Effector CD4-positive, alpha-beta T cell (primary cell): ENCODE measurements around the gene BMERB1.
"Not testable (repeated sequence)": the region's sequence is repeated elsewhere in the genome, so short reads cannot be mapped to it uniquely, and the experiment has no call there.

Experiments used
- DNase-seq: peaks from one replicate; pipeline ENCODE4 v3.0.0-alpha.2; 2020
- total RNA-seq: gene quantifications from one replicate; lab custom pipeline; 2026; lab: John Stamatoyannopoulos, UW

Gene BMERB1
- total RNA-seq, result 6.0 reads per million, percentile 23 among the genes with 10 or more reads in this experiment

- peak; percentile 13 for DNase-seq
These were observed at the start of gene BMERB1 for GRCh38 chr16:15434425-15435215. Gene BMERB1, plus strand, starts transcription at chr16:15434588. Its CDS starts 66 bp downstream, at chr16:15434654.

DNA sequence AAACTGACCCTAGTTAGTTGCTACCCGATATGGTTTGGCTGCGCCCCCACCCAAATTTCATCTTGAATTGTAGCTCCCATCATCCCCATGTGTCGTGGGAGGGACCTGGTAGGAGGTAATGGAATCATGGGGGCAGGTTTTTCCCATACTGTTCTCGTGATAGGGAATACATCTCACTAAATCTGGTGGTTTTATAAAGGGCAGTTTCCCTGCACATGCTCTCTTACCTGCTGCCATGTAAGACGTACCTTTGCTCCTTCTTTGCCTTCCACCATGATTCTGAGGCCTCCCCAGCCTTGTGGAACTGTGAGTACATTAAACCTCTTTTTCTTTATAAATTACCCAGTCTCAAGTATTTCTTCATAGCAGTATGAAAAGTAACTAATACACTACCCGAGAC, 46.3 kb upstream of the BMERB1 start:
- not testable (repeated sequence) for DNase-seq

GRCh38 chr16:15389916-15390315, 44.5 kb upstream of the BMERB1 start:
- DNase-seq, result not testable (repeated sequence)

- not testable (repeated sequence) for DNase-seq
These were observed 41.4 kb upstream of the BMERB1 start for GRCh38 chr16:15393025-15393424.

GRCh38 chr16:15395631-15396508, 38.5 kb upstream of the BMERB1 start, which contains the start of gene MPV17L:
Gene MPV17L, plus strand, starts transcription at chr16:15395754. Its CDS starts 144 bp downstream, at chr16:15395898.
- DNase-seq, result not testable (repeated sequence)

GRCh38 chr16:15396509-15396829, 37.9 kb upstream of the BMERB1 start:
- DNase-seq, result not testable (repeated sequence)

DNA sequence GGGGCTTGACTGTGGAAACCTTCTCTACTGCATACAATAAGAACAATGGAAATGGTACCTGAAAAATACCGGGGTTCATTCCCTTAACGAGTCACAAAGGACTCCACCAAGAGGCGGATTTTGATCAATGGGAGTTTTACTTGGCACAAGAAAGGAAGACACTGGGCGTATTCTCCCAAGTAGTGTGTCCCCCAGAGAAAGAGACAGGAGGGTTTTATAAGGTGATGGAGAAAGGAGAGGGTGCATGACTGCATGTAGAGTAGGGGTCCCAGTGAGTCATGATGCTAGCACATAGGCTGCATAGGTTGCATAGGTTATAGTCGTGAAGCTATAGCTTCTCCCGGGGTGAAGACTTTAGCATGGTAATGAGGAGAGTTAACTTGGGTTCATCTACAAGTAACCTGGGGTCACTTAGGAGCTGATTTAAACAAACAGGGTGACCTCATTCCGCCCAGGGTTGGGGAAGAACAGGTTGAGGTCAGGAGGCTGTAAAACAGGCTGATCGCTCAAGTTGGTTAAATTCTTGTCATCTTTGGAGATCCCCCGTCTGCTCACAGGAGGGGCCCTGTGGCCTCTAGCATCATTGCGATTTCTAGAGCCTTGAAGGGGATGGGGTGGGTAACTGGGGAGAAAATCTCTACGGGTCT, 37.3 kb upstream of the BMERB1 start:
- DNase-seq, result no peak

- no peak for DNase-seq
These were observed 35.6 kb upstream of the BMERB1 start for GRCh38 chr16:15398618-15399316.

DNA sequence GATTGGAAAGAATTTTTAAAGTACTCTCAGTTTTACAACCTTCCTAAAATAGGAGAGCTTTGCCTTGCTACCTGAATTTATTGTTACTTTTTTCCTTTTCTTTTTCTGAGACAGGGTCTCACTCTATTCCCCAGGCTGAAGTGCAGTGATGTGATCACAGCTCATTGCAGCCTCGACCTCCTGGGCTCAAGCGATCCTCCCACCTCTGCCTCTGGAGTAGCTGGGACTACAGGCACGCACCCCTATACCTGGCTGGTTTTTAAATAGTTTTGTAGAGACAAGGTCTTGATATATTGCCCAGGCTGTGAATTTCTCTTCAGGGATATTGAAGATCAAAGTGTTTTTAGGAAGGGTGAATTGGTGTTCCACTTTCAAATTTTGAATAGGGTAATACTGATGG, 35.1 kb upstream of the BMERB1 start:
- DNase-seq, result no peak

DNA sequence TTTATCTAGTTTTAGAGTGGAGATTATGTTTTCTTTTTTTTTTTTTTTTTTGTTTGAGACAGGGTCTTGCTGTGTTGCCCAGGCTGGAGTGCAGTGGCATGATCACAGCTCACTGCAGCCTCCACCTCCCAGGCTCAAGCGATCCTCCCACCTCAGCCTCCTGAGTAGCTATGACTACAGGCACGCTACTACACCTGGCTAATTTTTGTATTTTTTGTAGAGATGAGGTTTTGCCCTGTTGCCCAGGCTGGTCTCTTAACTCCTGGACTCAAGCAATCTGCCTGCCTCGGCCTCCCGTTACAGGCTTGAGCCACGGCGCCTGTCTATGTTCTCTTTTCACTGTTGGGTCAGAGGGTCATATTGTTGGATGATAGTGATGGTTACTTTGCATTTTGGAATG, 34.1 kb upstream of the BMERB1 start:
- DNase-seq, result not testable (repeated sequence)

DNA sequence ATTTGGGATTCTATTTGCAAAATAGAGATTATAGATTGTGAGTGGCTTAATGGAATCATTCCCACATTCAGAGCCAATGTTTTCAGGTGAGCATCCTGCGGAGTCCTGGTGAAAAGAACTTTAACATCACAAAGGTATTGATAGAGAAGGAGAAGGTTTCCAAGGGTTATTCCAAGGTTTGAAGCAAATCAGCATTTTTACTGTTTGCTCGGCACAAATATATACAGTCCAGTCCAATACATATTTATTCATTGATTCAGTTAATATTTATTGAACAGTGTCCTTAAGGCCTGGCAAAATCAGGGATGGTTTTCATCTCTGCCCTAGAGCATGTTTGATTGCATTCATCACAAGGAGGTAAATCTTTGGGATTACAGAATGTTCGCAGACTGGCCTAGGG, 32.4 kb upstream of the BMERB1 start:
- no peak for DNase-seq

GRCh38 chr16:15403392-15403995, 30.9 kb upstream of the BMERB1 start:
- DNase-seq, result no peak

DNA sequence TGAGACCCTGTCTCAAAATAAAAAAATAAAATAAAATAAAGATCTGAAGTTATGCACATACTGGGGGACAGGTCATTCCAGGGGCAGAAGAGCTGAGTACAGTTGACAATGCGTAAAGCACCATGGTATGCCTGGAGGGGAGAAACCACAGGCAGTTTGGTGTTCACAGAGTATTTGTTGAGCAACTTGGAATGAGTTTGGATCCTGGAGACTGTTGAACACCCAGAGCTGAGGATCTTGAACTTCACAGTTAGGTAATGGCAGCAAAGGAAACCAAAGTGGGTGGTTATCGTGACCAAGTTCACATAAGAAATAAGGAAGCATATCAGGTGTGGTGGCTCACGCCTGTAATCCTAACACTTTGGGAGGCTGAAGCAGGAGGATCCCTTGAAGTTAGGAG, 30.3 kb upstream of the BMERB1 start:
- not testable (repeated sequence) for DNase-seq

DNA sequence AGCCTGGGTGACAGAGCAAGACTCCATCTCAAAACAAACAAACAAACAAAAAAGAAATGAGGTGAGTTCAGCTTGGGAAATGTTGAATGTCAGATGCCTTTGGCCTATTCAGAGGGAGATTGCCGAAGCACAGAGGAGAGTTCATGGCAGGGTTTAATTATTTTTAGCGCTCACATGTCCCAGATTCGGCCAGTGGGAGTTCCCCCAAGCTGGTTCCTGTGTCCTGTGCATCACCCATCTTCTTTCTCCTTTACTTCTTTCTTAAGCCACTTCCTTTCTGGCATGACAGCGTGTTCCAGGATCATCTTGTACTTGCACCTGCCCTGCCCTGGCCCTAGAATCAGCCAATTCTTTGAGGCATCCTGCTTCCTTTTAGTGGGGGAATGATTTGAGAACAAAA, 29.6 kb upstream of the BMERB1 start:
- DNase-seq, result no peak

- not testable (repeated sequence) for DNase-seq
These were observed 26.6 kb upstream of the BMERB1 start for GRCh38 chr16:15407756-15408155.

DNA sequence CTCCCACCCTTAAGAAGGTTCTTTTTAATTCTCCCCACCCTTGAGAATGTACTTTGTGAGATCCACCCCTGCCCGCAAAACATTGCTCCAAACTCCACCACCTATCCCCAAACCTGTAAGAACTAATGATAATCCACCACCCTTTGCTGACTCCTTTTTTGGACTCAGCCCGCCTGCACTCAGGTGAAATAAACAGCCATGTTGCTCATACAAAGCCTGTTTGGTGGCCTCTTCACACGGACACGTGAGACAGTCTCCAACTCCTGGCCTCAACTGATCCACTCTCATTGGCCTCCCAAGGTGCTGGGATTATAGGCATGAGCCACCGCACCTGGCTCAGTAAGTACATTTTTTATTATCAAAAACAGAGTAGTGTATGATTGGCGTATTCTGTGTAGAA, 24.9 kb upstream of the BMERB1 start:
- DNase-seq, result not testable (repeated sequence)

DNA sequence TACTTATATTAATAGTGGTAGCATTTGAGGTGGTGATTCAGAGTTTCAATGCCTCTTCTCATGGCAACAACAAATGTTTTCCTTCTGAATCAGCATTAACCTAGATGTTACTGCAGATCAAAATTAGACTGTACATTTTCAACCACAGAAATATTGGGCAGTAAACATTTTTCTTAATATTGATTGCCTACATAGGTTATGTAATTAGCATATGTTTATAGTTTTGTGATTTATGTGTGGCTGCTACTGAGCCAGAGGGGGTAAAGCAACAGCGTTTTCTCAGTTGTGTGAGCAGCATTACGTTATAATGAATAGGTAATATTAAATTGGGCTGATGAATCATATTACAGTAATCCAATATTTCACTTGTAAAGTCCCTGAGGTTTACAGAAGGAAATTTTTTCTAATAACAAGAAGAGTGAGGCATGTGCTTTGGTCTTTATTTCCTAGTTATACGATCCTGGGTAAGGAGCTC, 18.8 kb upstream of the BMERB1 start:
- DNase-seq, result no peak

GRCh38 chr16:15417197-15417596, 17.2 kb upstream of the BMERB1 start:
- no peak for DNase-seq

- no peak for DNase-seq
These were observed 16.2 kb upstream of the BMERB1 start for GRCh38 chr16:15418206-15418605.

- DNase-seq, result not testable (repeated sequence)
These were observed 12.7 kb upstream of the BMERB1 start for GRCh38 chr16:15421696-15422095.

GRCh38 chr16:15422222-15422621, 12.2 kb upstream of the BMERB1 start:
- no peak for DNase-seq

DNA sequence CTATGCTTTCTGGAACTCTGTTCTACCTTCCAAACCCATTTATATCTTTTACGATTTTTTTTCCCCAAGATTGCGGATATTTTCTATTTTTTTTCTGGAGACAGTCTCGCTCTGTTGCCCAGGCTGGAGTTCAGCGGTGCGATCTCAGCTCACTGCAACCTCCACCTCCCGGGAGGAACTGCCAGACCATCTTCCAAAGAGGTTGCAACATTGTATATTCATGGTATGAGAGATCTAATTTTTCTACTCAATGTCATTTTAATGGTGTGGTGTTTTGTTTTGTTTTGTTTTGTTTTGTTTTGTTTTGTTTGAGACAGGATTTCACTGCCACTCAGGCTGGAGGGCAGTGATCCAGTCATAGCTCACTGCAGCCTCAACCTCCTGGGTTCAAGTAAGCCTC, 8.5 kb upstream of the BMERB1 start:
- DNase-seq, result no peak
